HG02763 (cell line): ENCODE measurements around the gene FOXI3.
"Not testable (repeated sequence)": the region's sequence is repeated elsewhere in the genome, so short reads cannot be mapped to it uniquely, and the experiment has no call there.

ENCODE experiments used
- ATAC-seq: cut with Tn5 transposase; IDR thresholded peaks from one replicate; pipeline ENCODE4 v1.9.1; 2021; ENCODE audit warnings: mild to moderate bottlenecking, moderate library complexity; ENCODE audit not compliant: unreplicated experiment

FOXI3 gene

DNA sequence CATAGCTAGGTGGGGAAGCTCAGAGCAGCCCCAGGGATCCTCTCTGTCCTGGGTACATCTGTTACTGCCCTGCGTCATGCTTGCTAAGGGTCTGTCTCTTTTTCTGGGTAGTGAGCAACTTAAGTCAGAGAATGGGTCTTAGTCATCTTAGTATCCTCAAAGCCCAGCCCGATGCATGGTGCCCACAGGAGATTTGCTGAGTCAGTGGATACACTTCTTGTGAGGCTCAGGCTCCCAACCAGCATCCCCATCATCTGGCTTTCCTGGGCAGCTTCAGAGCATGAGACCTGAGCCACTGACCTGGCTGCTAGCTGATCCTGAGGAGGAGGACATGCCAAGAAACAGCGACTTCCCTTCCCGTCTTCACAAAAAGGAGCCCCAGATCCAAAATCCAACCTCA, 10.0 kb downstream of the FOXI3 start:
- no peak for ATAC-seq

DNA sequence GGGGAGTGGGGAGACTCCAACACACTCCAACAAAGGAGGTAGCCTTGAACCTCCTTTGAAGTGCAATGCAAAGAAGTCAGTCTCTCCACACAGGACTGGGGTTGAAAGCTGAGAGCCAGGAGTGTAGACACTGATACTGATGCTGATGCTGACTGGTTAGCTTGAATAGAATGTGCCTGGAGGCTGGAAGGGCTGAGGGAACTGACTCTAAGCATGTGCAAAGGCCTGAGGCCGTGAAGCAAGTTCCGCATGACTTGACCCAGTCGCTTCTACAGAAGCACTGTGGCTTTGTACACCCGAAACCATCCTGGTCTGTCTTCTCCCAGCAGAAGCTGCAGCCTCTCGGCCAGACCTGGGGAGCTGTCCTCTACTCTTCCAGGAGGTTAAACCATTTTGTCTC, 10.4 kb downstream of the FOXI3 start:
- ATAC-seq = no peak

DNA sequence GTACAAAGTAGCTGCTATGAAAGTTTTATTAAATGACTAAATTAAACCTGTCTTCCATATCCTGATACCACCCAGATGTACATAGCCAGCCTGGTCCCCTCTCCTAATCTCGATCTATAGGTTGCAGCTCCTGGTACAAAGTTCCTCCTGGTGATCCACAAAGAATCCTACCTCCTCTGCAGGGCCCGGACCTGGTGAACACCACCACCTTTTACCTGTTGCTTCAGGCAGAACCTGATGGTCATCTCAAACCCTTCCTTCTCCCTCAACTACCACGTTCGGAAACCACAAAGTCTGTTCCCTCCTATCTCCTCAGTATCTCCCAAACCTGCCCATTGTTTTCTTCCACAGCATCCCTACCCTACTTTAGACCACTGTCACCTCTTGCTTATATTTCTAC, 15.5 kb downstream of the FOXI3 start:
- no peak for ATAC-seq

DNA sequence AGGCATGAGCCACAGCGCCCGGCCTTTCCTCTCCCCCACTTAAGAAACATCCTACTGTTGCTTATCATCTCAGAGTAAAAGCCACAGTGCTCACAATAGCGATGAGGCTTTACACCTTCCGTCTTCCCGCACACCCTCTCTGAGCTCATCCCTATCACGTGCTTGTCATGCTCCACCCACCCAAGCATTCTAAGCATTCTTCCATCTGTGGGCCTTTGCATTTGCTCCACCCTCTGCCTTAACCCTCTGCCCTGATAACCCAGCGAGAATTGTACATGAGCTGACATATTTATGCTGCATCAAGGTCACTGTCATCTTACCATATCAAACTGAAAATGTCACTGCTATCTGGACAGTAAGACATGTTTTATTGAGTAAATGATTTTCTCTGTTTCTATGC, 22.6 kb downstream of the FOXI3 start:
- ATAC-seq = no peak

DNA sequence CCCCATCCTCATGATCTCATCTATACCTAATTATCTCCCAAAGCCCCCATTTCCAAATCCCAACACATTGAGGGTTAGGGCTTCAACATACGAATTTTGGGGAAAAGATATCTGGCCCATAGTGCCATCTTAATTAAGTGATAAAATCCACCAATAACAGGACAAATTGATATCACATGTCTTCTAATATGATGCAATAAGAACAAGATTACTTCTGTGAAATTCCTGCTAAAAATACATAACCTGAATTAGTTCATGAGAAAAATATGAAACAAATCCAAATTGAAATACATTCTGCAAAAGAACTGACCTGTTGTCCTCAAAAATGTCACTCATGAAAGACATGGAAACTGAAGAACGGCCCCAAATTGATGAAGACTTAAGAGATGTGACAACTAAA, 28.8 kb downstream of the FOXI3 start:
- no peak for ATAC-seq

DNA sequence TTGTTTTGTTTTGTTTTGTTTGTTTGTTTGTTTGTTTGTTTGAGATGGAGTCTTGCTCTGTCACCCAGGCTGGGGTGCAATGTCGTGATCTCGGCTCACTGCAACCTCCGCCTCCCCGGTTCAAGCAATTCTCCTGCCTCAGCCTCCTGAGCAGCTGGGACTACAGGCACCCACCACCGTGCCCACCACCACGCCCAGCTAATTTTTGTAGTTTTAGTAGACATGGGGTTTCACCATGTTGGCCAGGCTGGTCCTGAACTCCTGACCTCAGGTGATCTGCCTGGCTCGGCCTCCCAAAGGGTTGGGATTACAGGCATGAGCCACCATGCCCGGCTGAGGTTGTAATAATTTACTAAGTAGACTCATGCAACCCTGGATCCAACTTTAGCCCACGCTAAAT, 33.4 kb downstream of the FOXI3 start:
- ATAC-seq = not testable (repeated sequence)

DNA sequence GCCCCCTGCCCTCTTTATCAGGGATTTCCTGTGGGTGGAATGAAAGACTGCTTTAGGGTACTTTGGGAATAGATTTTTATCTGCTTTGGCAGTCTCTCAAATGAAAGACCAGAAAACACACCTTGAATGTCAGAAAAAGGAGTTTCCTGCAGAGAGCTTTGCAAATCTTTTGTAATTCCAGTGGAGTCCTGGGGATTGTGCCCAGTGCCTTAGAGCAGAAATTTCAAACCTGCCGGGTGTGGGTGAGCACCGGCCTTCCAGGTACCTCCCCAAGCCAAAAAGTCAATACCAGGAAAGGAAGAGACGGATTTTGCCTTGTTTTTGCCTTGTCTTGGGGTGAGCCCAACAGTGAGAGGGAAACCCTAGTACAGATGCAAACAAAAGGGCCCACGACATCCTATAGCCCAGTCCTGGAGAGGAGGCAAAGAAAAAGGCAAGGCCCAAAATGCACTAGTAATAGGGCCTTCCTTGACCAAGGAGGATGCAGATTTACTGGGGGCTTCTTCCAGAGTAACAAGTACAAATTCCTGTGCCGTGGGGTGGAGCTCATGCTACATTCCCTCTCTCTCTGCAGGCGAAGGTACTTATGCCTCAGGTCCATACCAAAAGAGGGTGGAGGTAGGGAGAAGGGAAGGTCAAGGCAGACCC, 36.4 kb downstream of the FOXI3 start:
- ATAC-seq = no peak

DNA sequence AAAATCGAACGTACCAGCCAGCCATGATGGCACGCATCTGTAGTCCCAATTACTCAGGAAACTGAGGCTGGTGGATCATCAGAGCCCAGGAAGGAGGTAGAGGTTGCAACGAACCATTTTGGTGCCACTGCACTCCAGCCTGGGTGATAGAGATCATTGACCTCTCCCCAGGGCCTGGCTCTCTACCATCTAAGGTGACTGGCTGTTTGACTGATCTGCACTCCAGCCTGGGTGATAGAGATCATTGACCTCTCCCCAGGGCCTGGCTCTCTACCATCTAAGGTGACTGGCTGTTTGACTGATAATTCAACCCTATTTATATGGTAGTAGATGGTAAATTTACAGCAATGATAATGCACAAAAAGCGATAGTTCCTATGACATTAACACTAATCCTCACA, 43.6 kb downstream of the FOXI3 start:
- ATAC-seq = not testable (repeated sequence)

DNA sequence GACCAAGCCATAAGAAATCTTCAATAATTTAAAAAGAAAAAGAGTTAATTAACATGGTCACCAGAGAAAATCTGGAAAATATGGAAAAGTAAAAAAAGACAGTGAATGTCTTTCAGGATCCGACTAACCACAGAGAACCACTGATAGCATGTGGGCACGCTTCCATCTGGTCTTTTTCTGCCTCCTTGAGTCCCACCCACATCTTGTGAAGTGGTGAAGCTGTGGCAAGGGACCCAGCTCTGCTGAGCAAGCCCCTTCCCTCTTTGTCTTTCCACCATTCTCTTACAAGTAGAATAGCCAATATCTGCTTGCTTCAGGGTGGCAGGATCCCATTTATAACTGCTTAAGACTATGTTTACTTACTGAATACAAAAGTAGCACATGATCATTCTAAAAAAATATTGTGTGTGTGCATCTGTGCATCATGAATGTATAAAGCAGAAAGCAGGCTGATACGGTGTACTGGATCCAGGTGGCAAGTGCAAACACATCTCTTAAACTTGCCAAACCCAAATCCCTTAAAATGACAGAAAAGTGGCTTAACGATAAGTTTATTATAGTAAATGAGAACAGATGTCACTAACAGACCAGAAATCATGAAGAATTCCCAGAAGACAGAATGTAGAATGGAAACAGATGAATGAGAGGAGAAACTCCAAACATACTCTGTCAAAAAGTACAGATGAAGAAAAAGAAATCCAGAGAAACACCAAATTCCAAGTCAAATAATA, 52.3 kb downstream of the FOXI3 start:
- no peak for ATAC-seq

DNA sequence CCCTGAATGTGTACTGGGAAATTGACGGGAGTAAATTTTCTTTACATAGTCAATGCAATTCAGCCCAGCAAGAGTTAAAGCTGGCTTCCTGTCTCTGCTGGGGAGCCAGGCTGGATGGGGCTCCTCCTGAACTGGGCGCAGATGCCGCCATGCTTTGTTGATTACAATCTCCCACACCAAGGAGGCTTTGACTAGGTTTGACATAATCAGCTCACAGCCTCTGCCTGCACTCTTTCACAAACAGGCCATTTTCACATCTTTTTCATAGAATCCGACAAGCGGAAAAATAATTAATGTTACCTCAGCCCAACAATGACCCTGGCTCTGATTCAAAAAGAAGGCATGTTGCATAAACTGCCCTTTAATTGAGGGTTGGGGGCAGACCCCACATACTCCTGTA, 54.3 kb downstream of the FOXI3 start:
- no peak for ATAC-seq
